ENCODE results near the gene RARG. TPM values are rescaled to one million over a fixed set of nuclear protein-coding genes. Genes with fewer than 3 reads are reported as not detected.

The RARG gene
- total RNA-seq, 4 donors from 2014 or later: 2.6 to 15.4 (median 7.6) TPM; not detected in 1

- Histone ChIP-seq H3K27me3 (no peaks in the 10 kb centered on the region), H3K4me3 (peak overlapping the region in 1 of 4 donors; percentile 74), H3K9me3 (no peaks in the 10 kb centered on the region), H3K4me1 (peaks cover 28 to 48% (median 38%) of the 10 kb centered on the region in 4 donors), H3K27ac (peak overlapping the region; percentile 98 to 100 (median 99)), H3K36me3 (peaks cover 0 to 3% (median 0%) of the 10 kb centered on the region in 4 donors)
- intact Hi-C loops (cut with DNase I; ENCODE audit: low total_unique reads) (loop anchor here (5.0 kb wide), 1 partner anchor 70 kb away; no protein-coding TSS in a partner anchor), in situ Hi-C loops (cut with MboI; ENCODE audit: low pct_ligation_motif_present in 1 of 4, low pct_unique_long_range_greater_than_20kb in 1 of 4, low sequenced_read_pairs in 3 of 4) (loop anchor here in 2 of 4 donors (10.0 kb wide), 1 partner anchor 68 kb away; no protein-coding TSS in a partner anchor)
- WGBS, 2 donors (ENCODE audit: low coverage in 1 of 2): 39 to 76% methylated on average over 3 to 19 of the region's 19 CpGs
- TF ChIP-seq POLR2AphosphoS5 (IDR thresholded peaks at IDR 0.05) (no peak), CTCF (IDR thresholded peaks at IDR 0.05) (no peak), EP300 (IDR thresholded peaks at IDR 0.05; ENCODE audit: low read depth) (no peak)
- DNase-seq: peak; percentile 83
These were observed 14.7 kb downstream of the RARG start for GRCh38 chr12:53217051-53217930.

- WGBS, 2 donors (ENCODE audit: low coverage in 1 of 2): 92% methylated on average over 8 of the region's 8 CpGs; no CpG with 5 or more reads in 1 of the 2 donors
- peaks cover 0 to 9% (median 0%) of the 10 kb centered on the region in 4 donors for H3K36me3 ChIP-seq
- no peak overlapping the region for H3K4me3 ChIP-seq
- no peaks in the 10 kb centered on the region for H3K9me3 ChIP-seq
- in situ Hi-C loops (cut with MboI; ENCODE audit: low pct_ligation_motif_present in 1 of 4, low pct_unique_long_range_greater_than_20kb in 1 of 4, low sequenced_read_pairs in 3 of 4) (loop anchor here in 2 of 4 donors (10.0 kb wide), 1 partner anchor 69 kb away; no protein-coding TSS in a partner anchor), intact Hi-C loops (cut with DNase I; ENCODE audit: low total_unique reads) (loop anchor here (5.0 kb wide), 1 partner anchor 72 kb away; no protein-coding TSS in a partner anchor)
- H3K4me1 ChIP-seq: peaks cover 24 to 42% (median 30%) of the 10 kb centered on the region in 4 donors
- no peaks in the 10 kb centered on the region for H3K27me3 ChIP-seq
- DNase-seq: no peak
- TF ChIP-seq POLR2A (IDR thresholded peaks at IDR 0.05) (no peak), POLR2AphosphoS5 (IDR thresholded peaks at IDR 0.05) (no peak), CTCF (IDR thresholded peaks at IDR 0.05) (no peak), EP300 (IDR thresholded peaks at IDR 0.05; ENCODE audit: low read depth) (no peak)
- peak overlapping the region in 1 of 4 donors; percentile 4 for H3K27ac ChIP-seq
These were observed 16.5 kb downstream of the RARG start for GRCh38 chr12:53215497-53215896.

GRCh38 chr12:53214687-53215455, 17.1 kb downstream of the RARG start:
- WGBS, 2 donors (ENCODE audit: low coverage in 1 of 2): 83% methylated on average over 12 of the region's 12 CpGs; no CpG with 5 or more reads in 1 of the 2 donors
- Histone ChIP-seq H3K36me3 (peaks cover 0 to 9% (median 0%) of the 10 kb centered on the region in 4 donors), H3K4me3 (no peak overlapping the region), H3K9me3 (no peaks in the 10 kb centered on the region), H3K4me1 (peaks cover 24 to 42% (median 30%) of the 10 kb centered on the region in 4 donors), H3K27ac (peak overlapping the region in 1 of 4 donors; percentile 4), H3K27me3 (no peaks in the 10 kb centered on the region)
- in situ Hi-C loops (cut with MboI; ENCODE audit: low pct_ligation_motif_present in 1 of 4, low pct_unique_long_range_greater_than_20kb in 1 of 4, low sequenced_read_pairs in 3 of 4) (loop anchor here in 3 of 4 donors (5.0 to 10.0 kb wide), 2 partner anchors 67 to 70 kb away; no protein-coding TSS in a partner anchor), intact Hi-C loops (cut with DNase I; ENCODE audit: low total_unique reads) (loop anchor here (5.0 kb wide), 1 partner anchor 72 kb away; no protein-coding TSS in a partner anchor)
- no peak for TF ChIP-seq EP300 (IDR thresholded peaks at IDR 0.05; ENCODE audit: low read depth)
- TF ChIP-seq CTCF (IDR thresholded peaks at IDR 0.05): no peak
- TF ChIP-seq POLR2AphosphoS5 (IDR thresholded peaks at IDR 0.05): no peak
- TF ChIP-seq POLR2A (IDR thresholded peaks at IDR 0.05): no peak
- DNase-seq: no peak

All from transverse colon (tissue), 4 donors.